ENCODE measurements around the gene NUBP2. TPM values are rescaled to one million over a fixed set of nuclear protein-coding genes. Genes with fewer than 3 reads are reported as not detected.
A peak's percentile ranks its signal among the peaks of the same experiment; 100 is the strongest.

NUBP2 gene
- total and polyA plus RNA-seq, 10 of the 15 experiments (the other 5 are each of a cell fraction or from before 2014, with no cell fraction given), result 1.9 to 129 (median 51.7) TPM

DNA sequence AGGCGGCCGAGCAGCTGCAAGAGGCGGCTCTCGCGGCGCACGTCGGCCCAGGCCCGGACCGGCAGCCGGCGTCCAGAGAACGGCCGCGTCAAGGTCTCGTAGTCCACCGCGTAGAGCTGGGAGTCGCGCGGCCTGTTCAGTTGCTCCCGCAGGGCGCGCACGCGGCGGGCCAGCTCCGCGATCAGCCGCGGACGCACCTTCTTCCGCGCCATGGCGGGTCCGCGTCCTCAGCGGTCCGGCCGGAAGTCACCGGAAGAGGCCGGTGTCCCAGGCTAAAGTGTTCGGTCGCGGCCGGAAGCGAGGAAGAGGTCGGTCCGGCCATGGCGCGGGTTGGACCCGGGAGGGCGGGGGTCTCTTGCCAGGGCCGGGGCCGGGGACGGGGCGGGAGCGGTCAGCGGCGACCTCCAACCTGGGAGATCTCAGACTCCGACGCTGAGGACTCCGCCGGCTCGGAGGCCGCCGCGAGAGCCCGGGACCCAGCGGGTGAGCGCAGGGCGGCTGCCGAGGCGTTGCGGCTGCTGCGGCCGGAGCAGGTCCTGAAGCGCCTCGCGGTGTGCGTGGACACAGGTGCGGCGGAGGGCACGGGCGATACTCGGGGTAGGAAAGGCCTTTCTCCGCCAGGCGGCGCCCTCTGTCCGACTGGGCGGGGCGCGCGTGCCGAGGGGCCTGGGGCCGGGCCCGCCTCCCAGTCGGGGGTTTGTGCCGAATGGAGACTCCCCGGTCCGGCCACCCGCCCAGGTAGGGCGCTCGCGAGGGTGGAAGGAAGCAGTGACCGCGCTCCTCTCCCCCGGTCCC, 9.7 kb upstream of the NUBP2 start, which contains the start of gene MRPS34 (continued):
- no peak for TF ChIP-seq CHD4 (IDR thresholded peaks at IDR 0.05)
- TF ChIP-seq TBL1XR1 (IDR thresholded peaks at IDR 0.05; ENCODE audit: low read depth, low read length), result 0 out of 2 replicates have a peak, but pooled peaks have one; percentile 17
- peak; percentile 39 for TF ChIP-seq MXI1 (IDR thresholded peaks at IDR 0.05; ENCODE audit: low read depth, low read length)
- no peak for TF ChIP-seq ZBTB33 (IDR thresholded peaks at IDR 0.05)
- TF ChIP-seq ZBED1 (IDR thresholded peaks at IDR 0.05; ENCODE audit: borderline replicate concordance), result no peak
- TF ChIP-seq NR2F1 (conservative IDR thresholded peaks at IDR 0.05), result 0 out of 2 replicates have a peak, but pooled peaks have one; percentile 68
- TF ChIP-seq ZNF24 (IDR thresholded peaks at IDR 0.05), result 0 out of 2 replicates have a peak, but pooled peaks have one; percentile 5
- no peak for TF ChIP-seq CEBPZ (IDR thresholded peaks at IDR 0.05; ENCODE audit: low read depth, low read length)
- no peak; the same call in 1 of the 2 replicates for TF ChIP-seq IRF4 (IDR thresholded peaks at IDR 0.05; ENCODE audit: low read depth, low read length)
- TF ChIP-seq, protein P1, sequence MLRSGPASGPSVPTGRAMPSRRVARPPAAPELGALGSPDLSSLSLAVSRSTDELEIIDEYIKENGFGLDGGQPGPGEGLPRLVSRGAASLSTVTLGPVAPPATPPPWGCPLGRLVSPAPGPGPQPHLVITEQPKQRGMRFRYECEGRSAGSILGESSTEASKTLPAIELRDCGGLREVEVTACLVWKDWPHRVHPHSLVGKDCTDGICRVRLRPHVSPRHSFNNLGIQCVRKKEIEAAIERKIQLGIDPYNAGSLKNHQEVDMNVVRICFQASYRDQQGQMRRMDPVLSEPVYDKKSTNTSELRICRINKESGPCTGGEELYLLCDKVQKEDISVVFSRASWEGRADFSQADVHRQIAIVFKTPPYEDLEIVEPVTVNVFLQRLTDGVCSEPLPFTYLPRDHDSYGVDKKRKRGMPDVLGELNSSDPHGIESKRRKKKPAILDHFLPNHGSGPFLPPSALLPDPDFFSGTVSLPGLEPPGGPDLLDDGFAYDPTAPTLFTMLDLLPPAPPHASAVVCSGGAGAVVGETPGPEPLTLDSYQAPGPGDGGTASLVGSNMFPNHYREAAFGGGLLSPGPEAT (IDR thresholded peaks at IDR 0.05; ENCODE audit: low read depth), result peak; percentile 80
- TF ChIP-seq ZNF217 (IDR thresholded peaks at IDR 0.05), result no peak
- TF ChIP-seq SMC3 (IDR thresholded peaks at IDR 0.05; ENCODE audit: borderline replicate concordance, low read length), result peak; percentile 36
- no peak for TF ChIP-seq STAT1 (conservative IDR thresholded peaks at IDR 0.05)
- TF ChIP-seq SRF (IDR thresholded peaks at IDR 0.05; ENCODE audit: low read depth in 2 of 2, low read length in 2 of 2), result peak; percentile 51 to 87; a peak in 2 of 4 replicates
- TF ChIP-seq, protein P2, sequence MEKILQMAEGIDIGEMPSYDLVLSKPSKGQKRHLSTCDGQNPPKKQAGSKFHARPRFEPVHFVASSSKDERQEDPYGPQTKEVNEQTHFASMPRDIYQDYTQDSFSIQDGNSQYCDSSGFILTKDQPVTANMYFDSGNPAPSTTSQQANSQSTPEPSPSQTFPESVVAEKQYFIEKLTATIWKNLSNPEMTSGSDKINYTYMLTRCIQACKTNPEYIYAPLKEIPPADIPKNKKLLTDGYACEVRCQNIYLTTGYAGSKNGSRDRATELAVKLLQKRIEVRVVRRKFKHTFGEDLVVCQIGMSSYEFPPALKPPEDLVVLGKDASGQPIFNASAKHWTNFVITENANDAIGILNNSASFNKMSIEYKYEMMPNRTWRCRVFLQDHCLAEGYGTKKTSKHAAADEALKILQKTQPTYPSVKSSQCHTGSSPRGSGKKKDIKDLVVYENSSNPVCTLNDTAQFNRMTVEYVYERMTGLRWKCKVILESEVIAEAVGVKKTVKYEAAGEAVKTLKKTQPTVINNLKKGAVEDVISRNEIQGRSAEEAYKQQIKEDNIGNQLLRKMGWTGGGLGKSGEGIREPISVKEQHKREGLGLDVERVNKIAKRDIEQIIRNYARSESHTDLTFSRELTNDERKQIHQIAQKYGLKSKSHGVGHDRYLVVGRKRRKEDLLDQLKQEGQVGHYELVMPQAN (conservative IDR thresholded peaks at IDR 0.05), result peak; percentile 78
- TF ChIP-seq ATF3 (IDR thresholded peaks at IDR 0.05; ENCODE audit: borderline replicate concordance, extremely low read depth, low read depth, low read length), result no peak
- TF ChIP-seq MYB (IDR thresholded peaks at IDR 0.05; ENCODE audit: borderline replicate concordance, low read depth, low read length), result no peak
- 0 out of 2 replicates have a peak, but pooled peaks have one; percentile 17 for TF ChIP-seq ZNF207 (IDR thresholded peaks at IDR 0.05; ENCODE audit: borderline replicate concordance)
- TF ChIP-seq MEF2A (IDR thresholded peaks at IDR 0.05; ENCODE audit: insufficient read depth, low read depth, low read length), result no peak
- TF ChIP-seq EZH2 (IDR thresholded peaks at IDR 0.05; ENCODE audit: borderline replicate concordance, control insufficient read depth, low read depth, low read length), result no peak
- no peak for TF ChIP-seq STAT3 (IDR thresholded peaks at IDR 0.05; ENCODE audit: low read depth, low read length)
